Raji (cell line): ENCODE measurements around the gene DENND5A.

Experiments used
- POLR2A ChIP-seq: IDR thresholded peaks from 2 replicates; pipeline ENCODE4 v1.6.1; 2011; ENCODE audit warnings: low read depth, low read length, control low read depth; ENCODE audit not compliant: insufficient read depth

The DENND5A gene

GRCh38 chr11:9230296-9230695 is 34.9 kb downstream of the DENND5A start:
- no peak for TF ChIP-seq POLR2A

- no peak for TF ChIP-seq POLR2A
Measured at GRCh38 chr11:9228091-9228490, 37.1 kb downstream of the DENND5A start.

GRCh38 chr11:9225748-9226298 is 39.3 kb downstream of the DENND5A start:
- TF ChIP-seq POLR2A = no peak

- no peak for TF ChIP-seq POLR2A
Measured at GRCh38 chr11:9222654-9223053, 42.5 kb downstream of the DENND5A start.

GRCh38 chr11:9219572-9219971 is 45.6 kb downstream of the DENND5A start:
- no peak for TF ChIP-seq POLR2A

- TF ChIP-seq POLR2A = no peak
Measured at GRCh38 chr11:9219115-9219514, 46.0 kb downstream of the DENND5A start.

GRCh38 chr11:9214765-9215164 is 50.4 kb downstream of the DENND5A start:
- TF ChIP-seq POLR2A = no peak

GRCh38 chr11:9211322-9211721 is 53.8 kb downstream of the DENND5A start:
- TF ChIP-seq POLR2A = no peak

GRCh38 chr11:9210922-9211320 is 54.2 kb downstream of the DENND5A start:
- TF ChIP-seq POLR2A = no peak

GRCh38 chr11:9210224-9210921 is 54.8 kb downstream of the DENND5A start:
- TF ChIP-seq POLR2A = no peak

GRCh38 chr11:9208726-9209501 is 56.2 kb downstream of the DENND5A start:
- TF ChIP-seq POLR2A = no peak

GRCh38 chr11:9207229-9207628 is 57.9 kb downstream of the DENND5A start:
- no peak for TF ChIP-seq POLR2A

GRCh38 chr11:9206496-9206895 is 58.7 kb downstream of the DENND5A start:
- TF ChIP-seq POLR2A = no peak

GRCh38 chr11:9203691-9204311 is 61.3 kb downstream of the DENND5A start:
- no peak for TF ChIP-seq POLR2A

GRCh38 chr11:9201372-9202162 is 63.6 kb downstream of the DENND5A start:
- no peak for TF ChIP-seq POLR2A

- TF ChIP-seq POLR2A = no peak
Measured at GRCh38 chr11:9200471-9200870, 64.7 kb downstream of the DENND5A start.

- no peak for TF ChIP-seq POLR2A
Measured at GRCh38 chr11:9193316-9193715, 71.8 kb downstream of the DENND5A start.
